SU-DHL-6 (cell line): ENCODE results near the gene RAB43.

Experiments
- EZH2phosphoT487 ChIP-seq: fragments of 200-600 bp; sonication (generic), shearing (Covaris generic); conservative IDR thresholded peaks from 2 replicates; pipeline ENCODE4 v1.6.1; 2018; ENCODE audit warnings: mild to moderate bottlenecking, antibody characterized with exemption, low read length, moderate library complexity, mixed read lengths
- TF ChIP-seq, protein P1 (sequence below): fragments of 200-600 bp; sonication (generic); IDR thresholded peaks from one replicate; pipeline ENCODE4 v1.5.1; 2017; ENCODE audit warnings: antibody characterized with exemption, mild to moderate bottlenecking, low read length, moderate library complexity; ENCODE audit not compliant: insufficient read depth, poor library complexity, severe bottlenecking

DNA sequence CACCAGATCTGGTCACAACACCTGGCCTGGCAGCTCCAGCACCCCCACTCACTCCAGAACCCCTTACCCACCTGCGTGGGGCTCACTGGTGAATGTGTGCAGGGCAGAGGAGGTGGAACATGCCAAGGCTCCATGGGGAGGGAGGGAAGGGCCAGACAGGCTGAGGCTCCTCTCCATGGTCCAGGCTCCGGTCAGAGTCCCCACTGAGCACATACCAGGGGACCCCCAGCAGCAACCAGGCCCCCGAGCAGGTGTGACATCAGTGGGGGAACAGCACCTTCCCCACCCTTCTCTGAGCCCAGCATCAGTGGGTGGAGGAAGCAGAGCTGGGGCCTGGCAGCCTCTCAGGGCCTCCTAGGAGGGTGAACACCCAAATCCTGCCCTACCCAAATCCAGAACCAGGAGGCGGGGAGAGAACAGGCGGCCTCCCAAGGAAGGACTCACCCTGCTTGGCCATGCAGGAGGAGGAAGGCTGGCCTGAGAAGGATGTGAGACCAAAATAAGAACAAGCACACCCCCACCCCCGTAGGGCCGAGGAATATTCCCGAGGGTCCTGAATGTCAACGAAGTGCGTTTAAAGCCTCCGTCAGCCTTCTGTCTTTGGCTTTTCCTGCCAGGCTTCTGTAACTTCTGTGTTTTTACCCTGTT, 62.2 kb downstream of the RAB43 start:
- TF ChIP-seq, protein P1, sequence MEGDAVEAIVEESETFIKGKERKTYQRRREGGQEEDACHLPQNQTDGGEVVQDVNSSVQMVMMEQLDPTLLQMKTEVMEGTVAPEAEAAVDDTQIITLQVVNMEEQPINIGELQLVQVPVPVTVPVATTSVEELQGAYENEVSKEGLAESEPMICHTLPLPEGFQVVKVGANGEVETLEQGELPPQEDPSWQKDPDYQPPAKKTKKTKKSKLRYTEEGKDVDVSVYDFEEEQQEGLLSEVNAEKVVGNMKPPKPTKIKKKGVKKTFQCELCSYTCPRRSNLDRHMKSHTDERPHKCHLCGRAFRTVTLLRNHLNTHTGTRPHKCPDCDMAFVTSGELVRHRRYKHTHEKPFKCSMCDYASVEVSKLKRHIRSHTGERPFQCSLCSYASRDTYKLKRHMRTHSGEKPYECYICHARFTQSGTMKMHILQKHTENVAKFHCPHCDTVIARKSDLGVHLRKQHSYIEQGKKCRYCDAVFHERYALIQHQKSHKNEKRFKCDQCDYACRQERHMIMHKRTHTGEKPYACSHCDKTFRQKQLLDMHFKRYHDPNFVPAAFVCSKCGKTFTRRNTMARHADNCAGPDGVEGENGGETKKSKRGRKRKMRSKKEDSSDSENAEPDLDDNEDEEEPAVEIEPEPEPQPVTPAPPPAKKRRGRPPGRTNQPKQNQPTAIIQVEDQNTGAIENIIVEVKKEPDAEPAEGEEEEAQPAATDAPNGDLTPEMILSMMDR = no peak
- no peak for TF ChIP-seq EZH2phosphoT487
